A549 treated with Mapracorat at 1 μM for 4 hours (cell line): ENCODE measurements around the gene KCNH3. TPM values are rescaled to one million over a fixed set of nuclear protein-coding genes. Genes with fewer than 3 reads are reported as not detected.

ENCODE experiments used
- total RNA-seq: library from RNA; stranded (reverse); fragments of 200-300 nt; extraction: Qiagen RNA extraction; gene quantifications from 5 replicates; pipeline ENCODE4 v1.2.3, GENCODE V29; 2022

KCNH3 gene, protein sequence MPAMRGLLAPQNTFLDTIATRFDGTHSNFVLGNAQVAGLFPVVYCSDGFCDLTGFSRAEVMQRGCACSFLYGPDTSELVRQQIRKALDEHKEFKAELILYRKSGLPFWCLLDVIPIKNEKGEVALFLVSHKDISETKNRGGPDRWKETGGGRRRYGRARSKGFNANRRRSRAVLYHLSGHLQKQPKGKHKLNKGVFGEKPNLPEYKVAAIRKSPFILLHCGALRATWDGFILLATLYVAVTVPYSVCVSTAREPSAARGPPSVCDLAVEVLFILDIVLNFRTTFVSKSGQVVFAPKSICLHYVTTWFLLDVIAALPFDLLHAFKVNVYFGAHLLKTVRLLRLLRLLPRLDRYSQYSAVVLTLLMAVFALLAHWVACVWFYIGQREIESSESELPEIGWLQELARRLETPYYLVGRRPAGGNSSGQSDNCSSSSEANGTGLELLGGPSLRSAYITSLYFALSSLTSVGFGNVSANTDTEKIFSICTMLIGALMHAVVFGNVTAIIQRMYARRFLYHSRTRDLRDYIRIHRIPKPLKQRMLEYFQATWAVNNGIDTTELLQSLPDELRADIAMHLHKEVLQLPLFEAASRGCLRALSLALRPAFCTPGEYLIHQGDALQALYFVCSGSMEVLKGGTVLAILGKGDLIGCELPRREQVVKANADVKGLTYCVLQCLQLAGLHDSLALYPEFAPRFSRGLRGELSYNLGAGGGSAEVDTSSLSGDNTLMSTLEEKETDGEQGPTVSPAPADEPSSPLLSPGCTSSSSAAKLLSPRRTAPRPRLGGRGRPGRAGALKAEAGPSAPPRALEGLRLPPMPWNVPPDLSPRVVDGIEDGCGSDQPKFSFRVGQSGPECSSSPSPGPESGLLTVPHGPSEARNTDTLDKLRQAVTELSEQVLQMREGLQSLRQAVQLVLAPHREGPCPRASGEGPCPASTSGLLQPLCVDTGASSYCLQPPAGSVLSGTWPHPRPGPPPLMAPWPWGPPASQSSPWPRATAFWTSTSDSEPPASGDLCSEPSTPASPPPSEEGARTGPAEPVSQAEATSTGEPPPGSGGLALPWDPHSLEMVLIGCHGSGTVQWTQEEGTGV
- total RNA-seq, result 1.5 to 2.6 TPM (median 2.3 TPM) in 5 replicates

DNA sequence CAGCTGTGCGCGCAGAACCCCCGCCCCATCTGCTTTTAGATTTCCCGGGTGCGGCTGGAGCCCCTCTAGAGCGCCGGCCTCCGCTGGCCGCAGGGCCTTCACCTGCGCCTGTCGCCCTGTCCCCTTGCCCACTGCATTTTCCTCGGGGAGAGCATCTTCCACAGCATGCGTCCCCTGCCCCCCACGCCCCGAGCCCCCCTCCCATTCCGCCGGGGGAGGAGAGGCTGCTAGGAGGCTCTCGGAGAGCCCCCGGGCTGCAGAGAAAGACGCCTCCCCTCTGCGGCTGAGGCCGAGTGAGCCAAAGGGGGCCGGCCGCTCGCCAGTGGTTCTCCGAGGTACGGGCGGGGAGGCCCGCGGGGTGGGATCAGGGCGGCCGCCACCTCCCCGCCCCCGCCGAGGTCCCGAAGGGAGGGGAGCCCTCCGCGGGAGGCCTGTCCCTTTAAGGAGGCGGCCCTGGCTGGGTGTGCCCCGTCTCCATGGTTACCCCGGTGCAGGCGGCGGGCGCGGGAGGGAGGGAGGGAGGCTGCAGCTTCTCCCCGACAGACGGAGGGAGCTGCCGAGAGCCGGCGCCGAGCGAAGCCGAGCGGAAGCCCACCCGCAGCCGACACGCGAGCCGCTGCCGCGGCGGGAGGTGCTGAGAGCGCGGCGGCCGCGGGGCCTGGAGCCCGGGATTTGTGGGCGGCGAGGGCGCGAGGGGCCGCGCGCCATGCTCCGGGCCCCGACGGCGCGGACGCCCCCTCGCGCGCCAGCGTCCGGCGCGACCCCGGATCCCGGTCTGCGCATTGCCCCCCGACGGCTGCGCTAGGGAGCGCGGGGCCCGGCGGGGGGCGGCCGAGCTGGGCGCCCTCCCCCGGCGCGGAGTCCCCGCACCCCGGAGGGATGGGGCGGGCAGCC, at the start of gene KCNH3:
Gene KCNH3, plus strand, starts transcription at position 521 of the 894 bp plus-strand sequence. CDS start 387 bp downstream, outside the sequence.

DNA sequence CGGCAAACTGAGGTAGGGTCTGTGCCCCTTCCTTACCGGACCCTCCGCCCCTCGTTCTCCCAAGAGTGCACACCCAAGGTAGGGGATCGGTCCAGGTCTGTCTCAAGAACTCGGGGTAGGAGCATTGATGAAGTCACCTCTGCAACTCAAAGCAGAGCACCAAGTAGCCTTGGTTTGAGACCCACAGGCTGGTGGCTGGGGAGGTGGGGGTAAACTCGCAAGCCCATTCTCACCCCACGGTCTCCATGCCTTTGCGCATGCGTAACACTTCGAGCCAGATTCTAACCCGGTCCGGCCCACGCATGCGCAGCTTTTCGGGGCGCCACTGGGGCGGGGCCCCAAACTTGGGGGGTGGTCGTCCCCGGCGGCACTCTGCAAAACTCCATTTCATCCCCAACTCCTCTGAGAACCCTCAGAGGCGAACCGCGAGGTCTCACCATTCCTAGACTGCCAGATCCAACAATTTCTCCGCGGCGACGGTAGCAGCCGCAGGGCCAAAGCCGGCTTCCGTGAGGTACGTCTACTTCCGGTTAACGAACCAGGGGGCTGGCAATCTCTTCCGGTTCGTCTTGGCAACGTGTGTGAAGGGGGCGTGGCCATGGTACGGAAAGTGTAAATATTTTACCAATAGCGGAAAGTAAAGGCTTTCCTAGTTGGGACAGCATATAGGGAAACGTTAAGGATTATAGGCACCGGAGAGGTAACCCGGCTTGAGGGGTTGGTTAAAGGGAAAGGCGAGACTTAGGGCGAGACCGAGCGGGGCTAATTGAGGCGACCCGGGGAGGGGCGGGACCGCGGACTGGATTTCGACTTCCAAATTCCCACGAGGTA, 29.0 kb downstream of the KCNH3 start, which contains the start of gene MCRS1:
Gene MCRS1, minus strand, starts transcription at position 532 of the 831 bp plus-strand sequence. CDS start 1,411 bp downstream, outside the sequence.

DNA sequence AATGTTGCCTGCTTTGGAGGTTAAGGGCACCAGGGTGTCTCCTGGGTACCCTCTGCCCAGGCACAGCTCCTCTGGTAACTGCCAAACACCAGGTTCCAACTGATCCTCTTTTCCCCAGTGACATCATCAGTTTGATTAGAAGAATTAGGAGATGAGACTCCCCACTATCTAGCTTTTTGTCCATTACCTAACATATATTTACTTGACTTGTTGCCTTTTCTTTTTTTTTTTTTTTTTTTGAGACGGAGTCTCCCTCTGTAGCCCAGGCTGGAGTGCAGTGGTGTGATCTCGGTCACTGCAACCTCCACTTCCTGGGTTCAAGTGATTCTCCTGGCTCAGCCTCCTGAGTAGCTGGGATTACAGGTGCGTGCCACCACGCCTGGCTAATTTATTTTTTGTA, 66.7 kb downstream of the KCNH3 start, which contains the start of gene FAM186B:
Gene FAM186B, minus strand, starts transcription at position 101 of the 400 bp plus-strand sequence. CDS start 162 bp downstream, outside the sequence.

Other genes with a start within 250 kb of the KCNH3 start
- 1.5 to 1.9 TPM (median 1.7 TPM) in 5 replicates for gene PRPH, start 243.9 kb upstream of the KCNH3 start, total RNA-seq
- gene TROAP, start 215.8 kb upstream of the KCNH3 start, total RNA-seq, result 76.5 to 121 TPM (median 80.2 TPM) in 5 replicates
- gene C1QL4, start 201.8 kb upstream of the KCNH3 start, total RNA-seq, result 4.3 to 6.9 TPM (median 6.6 TPM) in 5 replicates
- gene DNAJC22, start 192.1 kb upstream of the KCNH3 start, total RNA-seq, result 17.0 to 23.4 TPM (median 20.7 TPM) in 5 replicates
- 25.2 to 34.3 TPM (median 31.6 TPM) in 5 replicates for gene SPATS2, start 171.6 kb upstream of the KCNH3 start, total RNA-seq
- gene MCRS1, start 29.1 kb downstream of the KCNH3 start, total RNA-seq, result 54.3 to 69.9 TPM (median 65.4 TPM) in 5 replicates
- gene FAM186B, start 66.6 kb downstream of the KCNH3 start, total RNA-seq, result 0.07 to 0.23 TPM (median 0.15 TPM) in 5 replicates
- gene PRPF40B, start 84.5 kb downstream of the KCNH3 start, total RNA-seq, result 4.5 to 7.4 TPM (median 6.5 TPM) in 5 replicates
- 1.3 to 2.0 TPM (median 1.7 TPM) in 5 replicates for gene FMNL3, start 168.4 kb downstream of the KCNH3 start, total RNA-seq
- gene TMBIM6, start 202.5 kb downstream of the KCNH3 start, total RNA-seq, result 403 to 535 TPM (median 489 TPM) in 5 replicates